Amygdala (tissue), 56 donors: ENCODE results near the gene ZNF865.

Experiments
- DNase-seq, 56 donors: peaks; one replicate each; lab custom pipeline; 2025; lab: John Stamatoyannopoulos, UW

The ZNF865 gene

GRCh38 chr19:55621673-55622231, 16.3 kb downstream of the ZNF865 start:
- no peak for DNase-seq

DNA sequence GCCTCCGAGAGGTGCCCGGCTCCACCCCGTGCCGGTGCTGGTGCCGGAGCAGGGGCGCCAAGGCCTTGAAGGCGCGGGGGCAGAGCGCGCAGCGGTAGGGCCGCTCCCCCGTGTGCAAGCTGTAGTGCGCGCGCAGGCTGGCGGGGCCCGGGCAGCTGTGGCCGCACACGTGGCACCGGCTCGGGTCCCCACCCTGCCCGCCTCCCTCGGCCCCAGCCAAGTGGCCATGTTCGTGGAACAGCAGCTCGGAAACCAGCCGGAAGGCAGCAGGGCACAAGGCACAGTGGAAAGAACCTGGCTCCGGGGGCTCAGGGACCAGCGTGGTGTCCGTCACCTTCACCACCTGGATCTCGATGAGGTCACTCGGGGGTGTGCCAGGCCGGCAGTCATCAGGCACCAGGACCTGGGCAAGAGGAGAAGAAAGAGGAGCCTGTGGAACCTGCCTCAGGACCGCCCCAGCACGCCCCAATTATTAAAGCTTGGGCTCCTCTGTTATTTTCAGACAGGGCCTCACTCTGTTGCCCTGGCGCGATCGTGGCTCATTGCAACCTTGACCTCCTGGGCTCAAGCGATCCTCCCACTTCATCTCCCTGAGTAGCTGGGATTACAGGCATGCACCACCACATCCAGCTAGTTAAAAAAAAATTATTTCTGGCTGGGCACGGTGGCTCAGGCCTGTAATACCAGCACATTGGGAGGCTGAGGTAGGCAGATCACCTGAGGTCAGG, 17.0 kb downstream of the ZNF865 start:
- no peak for DNase-seq

DNA sequence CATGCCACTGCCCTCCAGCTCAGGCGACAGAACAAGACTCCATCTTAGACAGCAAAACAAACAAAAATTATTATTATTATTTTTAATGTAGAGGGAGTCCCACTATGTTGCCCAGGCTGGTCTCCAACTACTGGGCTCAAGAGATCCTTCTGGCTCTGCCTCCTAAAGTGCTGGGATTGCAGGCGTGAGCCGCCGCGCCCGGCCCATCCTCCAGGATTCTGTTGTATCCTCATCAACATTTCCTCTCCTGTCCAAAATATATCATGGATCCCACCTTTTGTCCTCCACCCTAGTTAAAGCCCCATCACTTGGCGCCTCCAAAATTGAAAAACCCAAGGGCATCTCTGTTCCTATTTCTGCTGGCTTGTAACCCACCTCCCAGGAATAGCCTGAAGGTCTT, 17.7 kb downstream of the ZNF865 start:
- DNase-seq, result no peak

- DNase-seq, result no peak
These were observed 18.1 kb downstream of the ZNF865 start for GRCh38 chr19:55623561-55623960.

- peak; percentile 26 to 97 (median 89) for DNase-seq
These were observed 18.9 kb downstream of the ZNF865 start, which contains the start of gene ZNF784 for GRCh38 chr19:55624109-55625003. ZNF784 (minus strand) TSS chr19:55624566; CDS start chr19:55624561, 5 bp downstream.

DNA sequence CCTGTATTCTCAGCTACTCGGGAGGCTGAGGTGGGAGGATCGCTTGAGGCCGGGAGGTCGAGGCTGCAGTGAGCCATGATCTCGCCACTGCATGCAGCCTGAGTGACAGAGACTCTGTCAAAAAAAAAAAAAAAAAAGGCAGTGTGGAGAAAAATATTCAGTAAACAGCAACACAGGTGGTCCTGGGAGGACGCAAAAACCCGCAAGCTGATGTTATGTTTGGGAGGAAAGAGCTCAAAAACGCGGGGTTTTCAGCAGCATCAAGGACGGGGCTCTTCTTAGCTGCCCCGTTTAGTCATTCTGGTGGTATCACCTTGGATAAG, 19.5 kb downstream of the ZNF865 start:
- no peak for DNase-seq

DNA sequence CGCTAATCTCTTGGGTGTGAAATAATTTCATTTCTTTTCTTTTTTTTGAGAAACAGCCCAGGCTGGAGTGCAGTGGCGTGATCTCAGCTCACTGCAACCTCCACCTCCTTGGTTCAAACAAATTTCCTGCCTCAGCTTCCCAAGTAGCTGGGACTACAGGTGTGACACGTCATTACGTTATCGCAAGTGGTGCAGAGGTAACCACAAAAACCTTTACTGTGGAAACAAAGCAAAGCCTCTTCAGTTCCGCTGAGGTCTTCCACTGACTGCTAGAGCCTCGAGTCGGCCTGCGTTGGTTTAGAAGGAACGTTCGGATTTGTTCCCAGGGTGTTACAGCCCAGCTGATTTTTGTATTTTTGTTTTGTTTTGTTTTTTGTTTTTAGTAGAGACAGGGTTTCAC, 20.9 kb downstream of the ZNF865 start:
- DNase-seq, result no peak

GRCh38 chr19:55632463-55632834, 27.0 kb downstream of the ZNF865 start:
- DNase-seq, result peak in 53 of 56 donors; percentile 7 to 96 (median 63)

DNA sequence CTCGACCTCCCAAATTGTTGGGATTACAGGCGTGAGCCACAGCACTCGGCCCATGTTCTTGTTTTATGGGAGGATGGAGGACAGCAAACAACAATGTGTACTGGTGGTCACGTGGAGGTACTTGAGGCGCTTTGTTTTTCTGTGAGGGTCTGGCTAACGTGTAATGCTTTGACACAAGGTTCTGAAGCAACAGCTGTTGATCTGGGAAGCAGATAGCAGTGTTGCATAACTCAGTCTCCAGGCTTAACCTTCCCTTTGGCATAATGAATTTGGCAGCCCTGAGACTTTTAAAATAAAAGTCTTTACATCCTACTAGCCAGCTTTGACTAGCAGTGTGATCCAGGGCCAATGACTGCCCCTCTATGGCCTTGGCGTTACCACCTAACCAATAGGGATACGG, 28.4 kb downstream of the ZNF865 start:
- DNase-seq, result no peak

- DNase-seq, result no peak
These were observed 29.9 kb downstream of the ZNF865 start for GRCh38 chr19:55635334-55635717.

DNA sequence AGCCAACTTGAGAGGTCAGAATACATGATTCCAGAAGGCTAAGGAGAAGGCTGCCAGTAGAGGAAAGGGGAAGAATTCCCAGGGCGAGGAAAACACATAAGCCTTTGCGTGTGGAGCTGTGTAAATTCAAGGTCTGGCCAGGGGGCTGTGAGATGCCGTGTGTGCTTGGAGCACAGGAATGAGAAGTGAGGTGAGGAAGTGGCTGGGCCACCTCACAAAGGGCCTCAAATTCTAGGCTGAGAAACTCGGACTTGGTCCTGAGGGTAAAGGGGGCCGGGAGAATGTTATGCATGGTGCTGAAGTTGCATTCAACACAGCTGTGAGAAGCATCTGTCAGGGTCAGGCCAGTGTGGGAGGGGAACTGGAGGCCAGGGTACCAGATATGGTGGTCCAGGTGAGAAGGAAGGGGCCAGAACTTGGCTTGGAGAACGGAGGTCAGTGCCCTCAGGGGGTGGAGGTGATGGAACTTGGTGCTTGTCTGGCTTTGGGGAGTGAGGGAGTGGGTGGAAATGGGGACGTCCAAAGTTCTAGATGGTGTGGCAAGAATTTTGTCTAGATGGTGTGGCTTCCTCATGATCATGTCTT, 30.5 kb downstream of the ZNF865 start:
- DNase-seq, result no peak

GRCh38 chr19:55636723-55637122, 31.3 kb downstream of the ZNF865 start:
- no peak for DNase-seq

DNA sequence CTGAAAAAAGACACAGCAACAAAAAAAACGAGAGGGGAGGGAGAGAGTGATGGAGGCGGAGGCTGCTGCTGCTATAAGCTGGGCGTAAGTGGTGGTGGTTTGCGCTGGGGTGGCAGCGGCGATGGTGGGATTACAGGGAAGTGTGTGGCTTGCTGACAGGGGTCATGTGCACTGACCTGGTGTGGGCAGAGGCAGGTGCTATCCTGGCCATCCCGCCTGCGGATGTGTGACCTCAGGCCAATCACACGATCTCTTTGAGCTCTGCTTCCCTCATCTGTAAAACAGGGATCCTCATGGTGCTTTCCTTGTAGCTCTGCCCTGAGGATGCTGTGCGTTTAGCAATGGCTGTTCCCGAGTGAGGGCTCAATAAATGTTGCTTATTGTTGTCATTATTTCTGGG, 32.1 kb downstream of the ZNF865 start:
- no peak for DNase-seq

DNA sequence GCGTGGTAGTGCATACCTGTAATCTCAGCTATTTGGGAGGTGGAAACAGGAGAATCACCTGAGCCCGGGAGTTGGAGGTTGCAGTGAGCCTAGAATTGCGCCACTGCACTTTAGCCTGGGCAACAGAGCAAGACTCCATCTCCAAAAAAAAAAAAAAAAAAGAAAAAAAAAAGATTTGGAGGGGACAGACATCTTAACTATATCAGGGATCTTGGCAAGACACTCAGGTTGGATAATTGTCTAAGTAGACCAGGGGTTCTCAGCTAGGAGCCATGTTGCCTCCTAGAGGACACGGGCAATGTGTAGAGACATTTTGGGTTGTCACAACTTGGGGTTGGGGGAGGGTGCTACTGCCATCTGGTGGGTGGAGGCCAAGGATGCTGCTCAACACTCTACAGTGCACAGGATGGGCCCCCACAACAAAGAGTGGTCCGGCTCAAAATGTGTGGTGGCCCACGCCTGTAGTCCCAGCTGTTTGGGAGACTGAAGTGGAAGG, 33.5 kb downstream of the ZNF865 start:
- DNase-seq, result peak in 1 of 56 donors; percentile 35

DNA sequence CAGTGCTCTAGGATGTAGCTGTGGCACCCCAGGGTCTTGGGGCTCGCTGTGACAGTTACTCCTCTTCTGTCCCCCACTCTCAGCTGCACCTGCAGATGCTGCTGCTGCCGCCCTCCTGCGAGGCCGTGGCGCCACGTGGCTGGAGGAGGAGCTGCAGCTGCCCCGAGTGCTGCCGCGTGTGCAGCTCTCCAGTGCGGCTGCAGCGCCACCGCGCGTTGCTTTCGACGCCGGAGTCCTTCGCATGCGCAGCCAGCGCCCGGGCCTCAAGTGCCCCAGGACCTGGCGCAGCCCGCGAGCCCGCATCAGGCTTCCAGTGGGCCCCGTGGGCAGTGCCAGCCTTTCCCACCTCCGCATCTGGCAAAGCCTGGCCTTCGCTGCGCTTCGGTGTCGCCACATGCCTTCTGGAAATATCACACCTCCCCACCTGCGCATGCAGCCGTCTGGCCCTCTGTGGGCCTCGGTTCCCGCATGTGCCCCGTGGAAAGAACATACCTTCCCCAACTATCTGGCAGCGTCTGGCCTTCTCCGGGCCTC, 34.7 kb downstream of the ZNF865 start:
- peak in 32 of 56 donors; percentile 20 to 70 (median 46) for DNase-seq

DNA sequence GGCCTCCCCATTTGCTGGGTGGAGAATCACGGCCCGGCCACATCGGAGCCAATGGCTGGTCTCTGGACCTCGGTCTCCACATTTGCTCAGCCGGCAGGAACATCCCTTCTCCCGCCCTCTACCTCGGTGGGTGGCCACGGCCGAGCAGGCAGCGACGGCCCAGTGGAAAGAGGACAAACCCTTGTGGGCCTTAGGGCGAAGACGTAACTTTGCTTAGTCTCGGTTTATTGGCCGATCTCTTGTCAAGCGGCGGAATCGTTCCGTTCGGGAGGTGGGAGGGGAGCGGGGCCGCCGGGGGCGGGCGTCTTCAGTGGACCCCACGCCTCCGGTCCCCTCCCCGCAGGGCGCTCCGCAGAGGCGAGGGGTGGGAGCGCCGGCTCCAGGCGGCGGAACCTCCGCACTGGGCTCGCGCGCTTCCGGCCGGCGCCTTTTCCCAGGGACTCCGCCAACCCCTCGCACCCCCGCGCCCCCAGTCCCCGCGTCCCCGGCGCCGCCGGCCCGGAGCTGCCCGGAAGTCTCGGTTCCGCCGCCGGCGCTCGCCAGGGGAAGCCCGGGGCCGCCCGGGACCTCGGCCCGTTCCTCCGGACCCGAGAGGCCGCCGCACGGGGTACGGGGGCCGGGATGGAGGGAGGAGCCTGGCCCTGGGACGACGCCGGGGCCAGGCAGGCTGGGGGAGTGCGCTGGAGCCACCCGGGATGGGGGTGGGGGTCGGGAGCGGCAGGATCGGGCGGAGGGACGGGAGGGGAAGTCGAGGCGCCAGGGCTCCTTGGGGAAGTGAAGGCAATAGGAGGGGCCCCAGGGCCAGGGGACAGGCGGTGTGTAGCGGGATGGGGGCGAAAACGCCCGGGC, 35.4 kb downstream of the ZNF865 start, which contains the start of gene ZNF580:
TSS of gene ZNF580 (plus strand) at position 426 of the 849 bp plus-strand sequence. CDS start 1,507 bp downstream, outside the sequence.
- peak in 45 of 56 donors; percentile 28 to 86 (median 63) for DNase-seq

DNA sequence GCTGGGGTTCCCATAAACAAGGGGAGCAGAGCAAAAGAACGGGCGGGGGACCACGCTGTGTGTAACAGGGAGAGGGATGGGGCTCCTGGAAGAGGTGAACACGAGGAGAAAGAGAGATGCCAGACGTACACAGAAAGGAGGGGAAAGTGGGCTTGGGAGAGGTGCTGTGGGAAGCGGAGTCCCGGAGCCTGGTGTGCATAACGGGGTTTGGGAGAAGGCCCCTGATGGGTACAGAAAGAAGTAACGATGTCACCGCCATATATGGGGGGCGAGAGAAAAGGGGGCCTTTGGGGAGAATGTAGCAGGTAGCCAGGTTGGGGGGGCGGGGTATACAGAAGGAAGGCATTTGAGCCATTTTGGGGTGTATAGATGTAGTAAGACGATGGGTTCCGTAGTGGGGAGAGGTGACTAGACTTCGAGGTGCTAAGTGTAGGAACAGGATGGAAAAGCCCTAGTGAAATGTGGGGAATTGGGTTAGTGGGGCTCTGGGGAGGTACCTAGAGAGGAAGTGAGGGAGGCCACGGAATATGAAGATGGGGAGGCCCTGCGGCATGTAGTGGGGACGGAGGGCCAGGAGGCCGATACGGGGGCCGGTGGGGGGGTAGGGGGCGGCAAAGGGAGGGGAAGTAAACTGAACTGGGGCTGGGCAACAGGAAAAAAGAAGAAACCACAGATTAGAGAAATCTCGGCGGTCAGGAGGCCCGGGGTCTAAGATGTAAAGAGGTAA, 36.1 kb downstream of the ZNF865 start:
- peak in 4 of 56 donors; percentile 36 to 61 (median 48) for DNase-seq

GRCh38 chr19:55642153-55643002, 36.9 kb downstream of the ZNF865 start:
- peak in 6 of 56 donors; percentile 11 to 48 (median 26) for DNase-seq
